Spleen (tissue), 7 donors: Measurements from ENCODE around the gene TNFRSF1B.

ENCODE experiments used
- CTCF ChIP-seq, 11 experiments: fragments of 200-600 bp in 7 of 11; fragments of 450-650 bp in 4 of 11; sonication (generic) in 4 of 11; IDR thresholded peaks in 8 of 11; conservative IDR thresholded peaks in 3 of 11; 1 replicate in 7 of 11; 2 replicates in 4 of 11; pipeline versions ENCODE4 v1.4.0 to v1.8.0; 2016 to 2021; ENCODE audit warnings: antibody characterized with exemption in 11 of 11, inconsistent platforms in 4 of 11, mild to moderate bottlenecking in 1 of 11
- POLR2AphosphoS5 ChIP-seq, 3 donors: sonication (generic); formaldehyde crosslinking; IDR thresholded peaks; one replicate each; pipeline ENCODE4 v1.5.1; 2017; ENCODE audit warnings: antibody characterized with exemption in 3 of 3
- donor health status: DM: no; HTN: no; CAD: no; lungs with moderate emphysema.
- donor health status: DM: no; HTN: no; CAD: no.
- donor health status: DM: no; HTN: no; CAD: no.

- TF ChIP-seq CTCF (IDR thresholded peaks at IDR 0.05 in 8 of 11, conservative IDR thresholded peaks at IDR 0.05 in 3 of 11) (no peak), POLR2AphosphoS5 (IDR thresholded peaks at IDR 0.05) (no peak)
Observed at GRCh38 chr1:12161324-12161661, 5.5 kb upstream of the TNFRSF1B start.
